Spinal cord (tissue), 10 donors: ENCODE measurements around the gene HOXA6. TPM values are rescaled to one million over a fixed set of nuclear protein-coding genes. Genes with fewer than 3 reads are reported as not detected.

Source experiments
- DNase-seq, 6 donors: peaks; one replicate each; pipeline versions ENCODE4 v3.0.0 to v3.0.0-alpha.2; 2013 to 2015; ENCODE audit warnings: low spot score in 6 of 6, low read depth in 4 of 6
- H3K27ac ChIP-seq: one replicate; pipeline ENCODE4 v1.5.1; 2013; ENCODE audit warnings: low read depth, low read length, control low read depth
- H3K27me3 ChIP-seq: one replicate; pipeline ENCODE4 v1.6.1; 2013; ENCODE audit warnings: low read length; ENCODE audit not compliant: control insufficient read depth, insufficient read depth
- H3K36me3 ChIP-seq: one replicate; pipeline ENCODE4 v1.6.1; 2013; ENCODE audit warnings: low read length; ENCODE audit not compliant: control insufficient read depth, insufficient read depth
- H3K4me1 ChIP-seq: one replicate; pipeline ENCODE4 v1.6.1; 2013; ENCODE audit warnings: low read length; ENCODE audit not compliant: control insufficient read depth, insufficient read depth
- H3K4me3 ChIP-seq: one replicate; pipeline ENCODE4 v1.5.1; 2013; ENCODE audit warnings: low read depth, low read length, control low read depth
- H3K9me3 ChIP-seq: one replicate; pipeline ENCODE4 v1.6.1; 2013; ENCODE audit warnings: low read length; ENCODE audit not compliant: control insufficient read depth, insufficient read depth
- WGBS: methylation state at CpG from one replicate; pipeline ENCODE4 v1.1.5; 2013; ENCODE audit warnings: missing lambda C conversion rate; ENCODE audit not compliant: insufficient coverage; 5-methylcytosine and 5-hydroxymethylcytosine counted together
- polyA plus RNA-seq, 2 donors: library from polyadenylated mRNA; unstranded; fragments of 120-200 nt; gene quantifications; one replicate each; pipeline ENCODE4 v1.2.1, GENCODE V29; 2013; ENCODE audit not compliant: insufficient read length in 2 of 2
- total RNA-seq, 2 donors: library from RNA; depleted of rRNA in 1 of 2; stranded (reverse); fragments of 120-200 nt in 1 of 2; fragments of >200 nt in 1 of 2; gene quantifications; one replicate each; pipeline versions ENCODE4 v1.2.3 to v1.2.4, GENCODE V29; 2013 to 2014
- donor health status: healthy.

HOXA6 gene
- total and polyA plus RNA-seq, 4 donors: 12.5 to 58.3 (median 33.9) TPM

DNA sequence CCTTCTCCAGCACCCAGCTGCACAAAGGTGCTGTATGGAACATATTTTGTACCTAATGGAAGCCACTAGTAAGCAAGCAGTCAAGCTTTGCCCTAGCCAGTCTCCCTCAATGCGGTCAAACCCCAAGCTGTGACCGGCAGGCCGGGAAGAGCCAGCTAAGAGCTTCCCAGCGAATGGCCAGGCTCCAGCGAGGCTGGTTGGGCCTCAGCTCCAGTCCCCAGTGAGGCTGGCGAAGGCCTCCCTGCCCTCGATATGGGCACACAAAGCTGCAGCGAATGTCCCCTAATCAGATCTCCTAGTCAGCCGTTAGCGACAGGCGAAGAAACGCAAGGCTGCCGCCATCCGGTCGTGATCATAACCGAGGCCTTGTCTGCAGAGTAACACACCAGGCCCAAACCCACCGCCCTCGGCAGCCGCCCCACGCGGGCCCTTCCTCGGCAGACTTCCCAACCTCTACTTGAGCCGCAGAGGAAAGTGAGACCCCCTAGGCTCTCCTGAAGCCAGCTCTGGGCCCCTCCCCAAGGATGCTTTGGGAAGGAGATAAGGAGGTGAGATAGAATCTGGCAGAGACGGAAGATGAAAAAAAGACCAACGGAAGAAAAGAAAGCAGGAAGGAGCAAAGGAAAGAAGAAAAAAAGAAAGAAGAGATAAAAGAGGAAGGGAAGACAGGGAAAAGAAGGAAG, 20.8 kb upstream of the HOXA6 start:
- no peaks in the 10 kb centered on the region for H3K9me3 ChIP-seq
- H3K27ac ChIP-seq: peak overlapping the region; percentile 99

GRCh38 chr7:27167916-27168264, 20.3 kb upstream of the HOXA6 start:
- peaks cover 77% of the 10 kb centered on the region for H3K27me3 ChIP-seq
- 34% methylated on average over 4 of the region's 4 CpGs for WGBS
- no peak for DNase-seq
- H3K9me3 ChIP-seq: no peaks in the 10 kb centered on the region
- peak overlapping the region; percentile 63 for H3K4me3 ChIP-seq
- H3K36me3 ChIP-seq: peaks cover 36% of the 10 kb centered on the region
- peaks cover 70% of the 10 kb centered on the region for H3K4me1 ChIP-seq
- peak overlapping the region; percentile 99 for H3K27ac ChIP-seq

More for the DNA sequence above, 20.8 kb upstream of the HOXA6 start:
- DNase-seq: peak in 2 of 6 donors; percentile 69 to 71
- Histone ChIP-seq H3K36me3 (peaks cover 35% of the 10 kb centered on the region), H3K27me3 (peaks cover 78% of the 10 kb centered on the region), H3K4me1 (peaks cover 74% of the 10 kb centered on the region), H3K4me3 (peak overlapping the region; percentile 63)
- 29% methylated on average over 20 of the region's 25 CpGs for WGBS

DNA sequence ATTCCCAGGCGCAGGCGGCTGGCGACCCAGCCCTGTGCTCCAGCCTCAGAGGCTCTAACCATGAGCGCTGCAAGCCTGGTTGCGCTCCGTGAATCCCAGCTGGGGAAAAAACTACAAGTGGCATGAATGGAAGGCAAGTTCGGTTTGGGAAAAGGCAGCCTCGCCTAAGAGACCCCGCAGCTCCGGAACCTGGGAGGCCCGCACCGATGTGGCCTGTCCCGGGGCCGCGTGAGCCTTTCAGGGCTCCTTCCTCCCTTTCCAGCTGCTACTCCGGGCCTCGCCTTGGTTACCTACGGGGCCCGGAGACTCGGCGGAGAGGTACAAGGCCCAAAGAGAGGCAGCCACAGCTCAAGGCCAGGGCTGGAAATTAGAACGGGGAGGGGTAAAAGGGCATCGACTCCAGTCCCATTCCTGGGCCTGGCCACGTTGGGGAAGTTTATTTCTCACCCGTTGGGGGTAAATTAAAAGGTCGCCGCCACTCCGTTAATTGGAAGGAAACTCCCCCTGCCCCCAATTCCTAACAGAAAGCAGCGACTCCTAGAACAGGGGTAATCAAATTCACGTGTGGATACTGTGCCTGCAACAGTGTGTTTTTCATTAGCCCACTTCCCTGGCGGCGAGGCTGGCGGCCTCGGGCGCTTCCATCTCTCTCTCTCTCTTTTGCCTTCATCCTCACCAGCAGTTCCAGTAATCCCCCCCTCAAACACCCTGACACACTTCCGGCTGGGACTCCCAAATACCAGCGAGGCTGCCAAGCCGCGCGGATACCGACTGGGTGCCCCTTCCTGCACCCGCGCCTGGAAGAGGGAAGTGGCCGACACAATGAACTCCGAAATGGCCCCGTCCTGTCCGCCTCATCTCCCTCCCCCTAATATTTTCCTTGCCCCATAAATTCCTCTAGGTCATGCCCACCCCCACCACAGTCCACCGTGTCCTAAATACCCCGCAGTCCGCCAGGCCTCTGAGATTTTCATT, 19.2 kb upstream of the HOXA6 start:
- Histone ChIP-seq H3K4me1 (peaks cover 64% of the 10 kb centered on the region), H3K4me3 (peak overlapping the region; percentile 63), H3K27me3 (peaks cover 66% of the 10 kb centered on the region), H3K36me3 (peaks cover 34% of the 10 kb centered on the region), H3K27ac (peak overlapping the region; percentile 99), H3K9me3 (no peaks in the 10 kb centered on the region)
- no peak for DNase-seq
- WGBS: 22% methylated on average over 41 of the region's 50 CpGs

DNA sequence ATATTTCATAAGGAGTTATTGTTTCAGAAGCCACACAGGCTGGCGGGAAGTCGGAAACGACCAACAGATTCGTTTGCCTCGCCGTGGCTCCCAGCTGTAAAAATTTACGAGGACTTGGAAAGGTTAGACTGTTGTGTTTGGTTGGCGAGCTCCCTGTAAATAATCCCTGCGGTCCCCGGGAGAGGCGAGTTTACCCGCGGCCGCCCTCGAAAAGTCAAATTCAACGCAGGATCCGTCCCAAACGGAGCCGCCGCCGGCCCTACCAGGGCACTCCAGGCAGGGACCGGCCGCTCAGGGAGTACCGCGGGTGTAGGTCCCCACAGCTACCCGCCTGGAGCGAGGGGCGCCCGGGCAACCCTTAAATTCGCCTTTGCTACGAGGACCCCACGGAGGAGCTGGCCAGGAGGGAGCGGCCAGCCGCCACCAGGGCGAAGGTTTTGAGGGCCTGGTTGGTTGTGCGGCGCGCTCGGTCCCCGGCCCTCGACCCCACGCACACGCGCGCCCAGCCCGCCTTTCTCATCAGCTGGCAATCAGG, 18.5 kb upstream of the HOXA6 start:
- H3K27ac ChIP-seq: peak overlapping the region; percentile 99
- DNase-seq: peak in 1 of 6 donors; percentile 66
- H3K4me3 ChIP-seq: peak overlapping the region; percentile 63
- H3K27me3 ChIP-seq: peaks cover 59% of the 10 kb centered on the region
- H3K9me3 ChIP-seq: no peaks in the 10 kb centered on the region
- peaks cover 63% of the 10 kb centered on the region for H3K4me1 ChIP-seq
- WGBS: 6% methylated on average over 44 of the region's 46 CpGs
- peaks cover 30% of the 10 kb centered on the region for H3K36me3 ChIP-seq

DNA sequence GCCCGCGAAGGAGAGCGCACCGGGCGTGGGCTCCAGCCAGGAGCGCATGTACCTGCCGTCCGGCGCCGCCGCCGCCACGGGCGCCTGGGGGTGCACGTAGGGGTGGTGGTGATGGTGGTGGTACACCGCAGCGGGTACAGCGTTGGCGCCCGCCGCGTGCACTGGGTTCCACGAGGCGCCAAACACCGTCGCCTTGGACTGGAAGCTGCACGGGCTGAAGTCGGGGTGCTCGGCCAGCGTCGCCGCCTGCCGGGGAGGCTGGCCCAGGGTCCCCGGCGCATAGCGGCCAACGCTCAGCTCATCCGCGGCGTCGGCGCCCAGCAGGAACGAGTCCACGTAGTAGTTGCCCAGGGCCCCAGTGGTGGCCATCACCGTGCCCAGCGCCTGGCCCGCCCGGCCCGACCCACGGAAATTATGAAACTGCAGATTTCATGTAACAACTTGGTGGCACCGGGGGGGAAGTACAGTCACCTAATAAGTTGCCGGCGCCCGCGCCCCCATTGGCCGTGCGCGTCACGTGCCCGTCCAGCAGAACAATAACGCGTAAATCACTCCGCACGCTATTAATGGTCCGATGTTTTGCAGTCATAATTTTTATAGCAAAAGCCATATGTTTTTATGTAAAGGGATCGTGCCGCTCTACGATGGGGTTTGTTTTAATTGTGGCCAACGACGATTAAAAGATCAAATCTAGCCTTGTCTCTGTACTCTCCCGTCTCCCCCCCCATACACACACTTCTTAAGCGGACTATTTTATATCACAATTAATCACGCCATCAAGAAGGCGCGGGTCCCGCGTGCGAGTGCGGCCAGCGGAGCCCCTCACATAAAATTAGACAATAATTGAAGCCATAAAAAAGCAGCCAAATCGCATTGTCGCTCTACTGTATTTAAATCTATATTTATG, 17.8 kb upstream of the HOXA6 start, which contains the start of gene HOXA9:
TSS of gene HOXA9 (minus strand) at position 449 of the 907 bp plus-strand sequence. CDS start at position 369, 80 bp downstream.
- Histone ChIP-seq H3K4me1 (peaks cover 70% of the 10 kb centered on the region), H3K27me3 (peaks cover 54% of the 10 kb centered on the region), H3K9me3 (no peaks in the 10 kb centered on the region), H3K36me3 (peaks cover 30% of the 10 kb centered on the region), H3K27ac (peak within 1 kb of the TSS; percentile 99), H3K4me3 (peak within 1 kb of the TSS; percentile 63)
- WGBS: 2% methylated on average over 66 of the region's 82 CpGs
- DNase-seq: peak in 2 of 6 donors; percentile 81 to 84

DNA sequence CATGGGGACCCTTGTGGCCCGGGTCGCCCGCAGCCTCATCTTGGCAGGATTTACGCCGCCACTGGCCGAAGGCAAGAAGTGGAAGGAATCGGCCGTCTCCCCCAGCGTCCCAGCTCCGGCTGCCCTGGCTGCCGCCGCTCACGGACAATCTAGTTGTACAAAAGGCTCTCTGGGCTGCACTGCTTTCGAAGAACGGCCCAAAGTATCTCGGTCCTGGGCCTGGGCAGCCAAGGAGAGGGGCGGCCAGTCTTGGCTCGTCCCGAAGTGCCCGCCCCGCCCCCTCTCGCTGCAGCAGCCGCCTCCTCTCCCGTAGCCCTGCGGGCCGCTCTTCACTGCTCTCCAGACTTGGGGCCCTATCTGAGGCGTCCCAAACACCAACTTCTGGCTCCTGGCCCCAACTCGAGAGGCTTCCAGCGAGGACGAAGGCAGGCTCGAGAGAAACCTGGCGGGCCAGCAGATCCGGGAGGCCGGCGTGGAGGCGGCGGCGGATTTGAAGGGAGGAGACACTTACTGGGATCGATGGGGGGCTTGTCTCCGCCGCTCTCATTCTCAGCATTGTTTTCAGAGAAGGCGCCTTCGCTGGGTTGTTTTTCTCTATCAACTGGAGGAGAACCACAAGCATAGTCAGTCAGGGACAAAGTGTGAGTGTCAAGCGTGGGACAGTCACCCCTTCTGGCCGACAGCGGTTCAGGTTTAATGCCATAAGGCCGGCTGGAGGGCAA, 17.0 kb upstream of the HOXA6 start:
- Histone ChIP-seq H3K36me3 (peaks cover 30% of the 10 kb centered on the region), H3K4me3 (peak overlapping the region; percentile 63), H3K27me3 (peaks cover 48% of the 10 kb centered on the region), H3K9me3 (no peaks in the 10 kb centered on the region), H3K27ac (peak overlapping the region; percentile 99), H3K4me1 (peaks cover 71% of the 10 kb centered on the region)
- WGBS: 4% methylated on average over 47 of the region's 47 CpGs
- DNase-seq: no peak

DNA sequence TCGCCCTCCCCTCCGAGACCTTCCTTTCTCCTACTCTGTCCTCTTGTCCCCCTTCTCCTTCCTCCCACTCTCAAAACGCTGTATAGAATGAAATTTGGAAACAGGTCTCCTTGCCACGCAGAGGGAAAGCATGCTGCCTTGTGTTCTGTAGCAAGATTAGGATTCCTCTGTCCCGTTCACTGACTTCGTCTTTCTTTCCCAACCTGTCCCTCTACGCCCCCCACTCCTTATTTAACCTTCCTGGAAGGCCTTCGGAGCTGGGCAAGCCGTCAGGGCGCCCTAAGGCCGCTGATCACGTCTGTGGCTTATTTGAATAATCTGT, 16.4 kb upstream of the HOXA6 start:
- WGBS: 22% methylated on average over 9 of the region's 12 CpGs
- Histone ChIP-seq H3K4me1 (peaks cover 71% of the 10 kb centered on the region), H3K36me3 (peaks cover 27% of the 10 kb centered on the region), H3K4me3 (peak overlapping the region; percentile 63), H3K27ac (peak overlapping the region; percentile 99), H3K9me3 (no peaks in the 10 kb centered on the region), H3K27me3 (peaks cover 47% of the 10 kb centered on the region)
- no peak for DNase-seq

DNA sequence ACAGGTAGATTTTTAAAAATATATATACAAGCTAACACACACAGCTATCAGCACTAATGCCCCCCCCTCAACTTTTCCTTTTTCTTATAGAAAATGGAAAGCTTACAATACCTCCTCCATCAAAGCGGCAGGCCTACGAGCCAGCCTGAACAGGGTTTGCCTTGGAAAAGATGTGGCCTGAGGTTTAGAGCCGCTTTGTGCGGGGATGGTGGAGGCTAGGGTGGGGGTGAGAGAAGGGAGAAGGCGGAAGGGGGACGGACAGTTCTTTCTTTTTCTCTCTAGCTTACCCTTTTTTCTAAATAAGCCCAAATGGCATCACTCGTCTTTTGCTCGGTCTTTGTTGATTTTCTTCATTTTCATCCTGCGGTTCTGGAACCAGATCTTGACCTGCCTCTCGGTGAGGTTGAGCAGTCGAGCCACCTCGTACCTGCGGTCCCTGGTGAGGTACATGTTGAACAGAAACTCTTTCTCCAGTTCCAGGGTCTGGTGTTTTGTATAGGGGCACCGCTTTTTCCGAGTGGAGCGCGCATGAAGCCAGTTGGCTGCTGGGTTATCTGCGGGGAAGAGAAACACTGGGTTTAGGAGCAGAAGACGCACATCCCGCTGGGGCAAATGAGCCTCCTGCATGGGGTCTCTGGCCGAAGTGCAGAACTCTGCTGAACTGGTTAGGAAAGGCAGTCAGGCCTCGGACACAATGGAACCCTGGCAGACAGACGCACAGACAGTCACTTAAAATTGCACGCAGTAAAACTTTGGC, 15.9 kb upstream of the HOXA6 start:
- Histone ChIP-seq H3K27ac (peak overlapping the region; percentile 99), H3K27me3 (peaks cover 47% of the 10 kb centered on the region), H3K36me3 (peaks cover 24% of the 10 kb centered on the region), H3K4me1 (peaks cover 72% of the 10 kb centered on the region), H3K4me3 (peak overlapping the region; percentile 63), H3K9me3 (no peaks in the 10 kb centered on the region)
- DNase-seq: no peak
- 42% methylated on average over 15 of the region's 24 CpGs for WGBS
